Measurements from ENCODE around the gene NACA2. TPM values are rescaled to one million over a fixed set of nuclear protein-coding genes. Genes with fewer than 3 reads are reported as not detected.

Gene NACA2
- total and polyA plus RNA-seq, 4 donors: 0.08 to 0.32 TPM; not detected in 2

GRCh38 chr17:61634011-61634539, 43.1 kb upstream of the NACA2 start:
- no peaks in the 10 kb centered on the region for H3K36me3 ChIP-seq (ENCODE audit: control insufficient read depth in 4 of 4, insufficient read depth in 3 of 4, low read depth in 1 of 4, low read length in 3 of 4)
- H3K27me3 ChIP-seq (ENCODE audit: control insufficient read depth in 4 of 4, insufficient read depth in 4 of 4, low read length in 3 of 4): no peaks in the 10 kb centered on the region
- TF ChIP-seq HNF4G (IDR thresholded peaks at IDR 0.05): no peak
- TF ChIP-seq CTCF (IDR thresholded peaks at IDR 0.05; ENCODE audit: low read depth, low read length, missing input control): no peak
- no peak for TF ChIP-seq EGR1 (IDR thresholded peaks at IDR 0.05; ENCODE audit: low read depth in 2 of 2)
- no peak for TF ChIP-seq FOXA2 (IDR thresholded peaks at IDR 0.05)
- TF ChIP-seq REST (IDR thresholded peaks at IDR 0.05): no peak
- TF ChIP-seq RXRA (IDR thresholded peaks at IDR 0.05): no peak
- no peak for TF ChIP-seq ATF3 (IDR thresholded peaks at IDR 0.05)
- no peak for TF ChIP-seq SP1 (IDR thresholded peaks at IDR 0.05)
- no peak for TF ChIP-seq RAD21 (IDR thresholded peaks at IDR 0.05)
- no peak for TF ChIP-seq TAF1 (conservative IDR thresholded peaks at IDR 0.05)
- no peak for TF ChIP-seq MAX (IDR thresholded peaks at IDR 0.05)
- TF ChIP-seq ZBTB33 (IDR thresholded peaks at IDR 0.05): no peak
- no peak for TF ChIP-seq FOXA1 (IDR thresholded peaks at IDR 0.05)
- TF ChIP-seq YY1 (IDR thresholded peaks at IDR 0.05): no peak
- no peak for DNase-seq (ENCODE audit: low spot score)
- H3K27ac ChIP-seq (ENCODE audit: low read depth in 1 of 2, low read length in 2 of 2): no peak overlapping the region
- H3K9ac ChIP-seq (ENCODE audit: low read depth in 1 of 2, low read length in 2 of 2): no peak overlapping the region
- H3K4me1 ChIP-seq (ENCODE audit: control insufficient read depth in 4 of 4, insufficient read depth in 4 of 4, low read length in 3 of 4): no peaks in the 10 kb centered on the region
- no peak overlapping the region for H3K4me3 ChIP-seq (ENCODE audit: low read depth in 1 of 3, low read length in 3 of 3)
- H3K9me3 ChIP-seq (ENCODE audit: control insufficient read depth in 4 of 4, low read length in 3 of 4): peaks cover 0 to 2% (median 0%) of the 10 kb centered on the region in 4 donors

- Histone ChIP-seq H3K9ac (ENCODE audit: low read depth in 1 of 2, low read length in 2 of 2) (no peak overlapping the region), H3K4me3 (ENCODE audit: low read depth in 1 of 3, low read length in 3 of 3) (no peak overlapping the region), H3K36me3 (ENCODE audit: control insufficient read depth in 4 of 4, insufficient read depth in 3 of 4, low read depth in 1 of 4, low read length in 3 of 4) (no peaks in the 10 kb centered on the region), H3K9me3 (ENCODE audit: control insufficient read depth in 4 of 4, low read length in 3 of 4) (peaks cover 0 to 2% (median 0%) of the 10 kb centered on the region in 4 donors), H3K4me1 (ENCODE audit: control insufficient read depth in 4 of 4, insufficient read depth in 4 of 4, low read length in 3 of 4) (no peaks in the 10 kb centered on the region), H3K27me3 (ENCODE audit: control insufficient read depth in 4 of 4, insufficient read depth in 4 of 4, low read length in 3 of 4) (no peaks in the 10 kb centered on the region), H3K27ac (ENCODE audit: low read depth in 1 of 2, low read length in 2 of 2) (no peak overlapping the region)
- TF ChIP-seq ZBTB33 (IDR thresholded peaks at IDR 0.05) (no peak), RXRA (IDR thresholded peaks at IDR 0.05) (no peak), RAD21 (IDR thresholded peaks at IDR 0.05) (no peak), HNF4G (IDR thresholded peaks at IDR 0.05) (no peak), GABPA (IDR thresholded peaks at IDR 0.05 in 1 of 2, conservative IDR thresholded peaks at IDR 0.05 in 1 of 2) (no peak)
- DNase-seq (ENCODE audit: low spot score): no peak
- WGBS: 75% methylated on average over 1 of the region's 1 CpG
These were observed 41.8 kb upstream of the NACA2 start for GRCh38 chr17:61632826-61633225.
